ENCODE results near the gene ITGA2B. TPM values are rescaled to one million over a fixed set of nuclear protein-coding genes. Genes with fewer than 3 reads are reported as not detected.

Gene ITGA2B
- total and polyA plus RNA-seq, 2 experiments from 2014 or later = 0.77 to 3.6 TPM

- Histone ChIP-seq H3K79me2 (peaks cover 8% of the 10 kb centered on the region), H2AFZ (no peak overlapping the region), H4K20me1 (ENCODE audit: insufficient read depth, poor library complexity, severe bottlenecking) (peaks cover 13% of the 10 kb centered on the region), H3K36me3 (replicated peaks; ENCODE audit: insufficient read depth, low read depth) (no peaks in the 10 kb centered on the region), H3K4me3 (no peak overlapping the region), H3K4me2 (no peak overlapping the region), H3K4me1 (ENCODE audit: insufficient read depth) (peaks cover 24% of the 10 kb centered on the region), H3K9me2 (replicated peaks; ENCODE audit: insufficient read depth) (no peaks in the 10 kb centered on the region), H3K27me3 (no peaks in the 10 kb centered on the region), H3K27ac (no peak overlapping the region), H3K9me3 (ENCODE audit: low read depth) (no peaks in the 10 kb centered on the region)
- TF ChIP-seq, protein P1, sequence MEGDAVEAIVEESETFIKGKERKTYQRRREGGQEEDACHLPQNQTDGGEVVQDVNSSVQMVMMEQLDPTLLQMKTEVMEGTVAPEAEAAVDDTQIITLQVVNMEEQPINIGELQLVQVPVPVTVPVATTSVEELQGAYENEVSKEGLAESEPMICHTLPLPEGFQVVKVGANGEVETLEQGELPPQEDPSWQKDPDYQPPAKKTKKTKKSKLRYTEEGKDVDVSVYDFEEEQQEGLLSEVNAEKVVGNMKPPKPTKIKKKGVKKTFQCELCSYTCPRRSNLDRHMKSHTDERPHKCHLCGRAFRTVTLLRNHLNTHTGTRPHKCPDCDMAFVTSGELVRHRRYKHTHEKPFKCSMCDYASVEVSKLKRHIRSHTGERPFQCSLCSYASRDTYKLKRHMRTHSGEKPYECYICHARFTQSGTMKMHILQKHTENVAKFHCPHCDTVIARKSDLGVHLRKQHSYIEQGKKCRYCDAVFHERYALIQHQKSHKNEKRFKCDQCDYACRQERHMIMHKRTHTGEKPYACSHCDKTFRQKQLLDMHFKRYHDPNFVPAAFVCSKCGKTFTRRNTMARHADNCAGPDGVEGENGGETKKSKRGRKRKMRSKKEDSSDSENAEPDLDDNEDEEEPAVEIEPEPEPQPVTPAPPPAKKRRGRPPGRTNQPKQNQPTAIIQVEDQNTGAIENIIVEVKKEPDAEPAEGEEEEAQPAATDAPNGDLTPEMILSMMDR (IDR thresholded peaks at IDR 0.05; ENCODE audit: poor library complexity) = no peak
- no peak for TF ChIP-seq EZH2phosphoT487 (IDR thresholded peaks at IDR 0.05; ENCODE audit: low read depth, severe bottlenecking, unreplicated experiment)
- TF ChIP-seq EZH2 (IDR thresholded peaks at IDR 0.05; ENCODE audit: borderline replicate concordance) = no peak
- WGBS (ENCODE audit: low lambda C conversion rate, missing lambda C conversion rate) = 70% methylated on average over 6 of the region's 6 CpGs
- DNase-seq (ENCODE audit: low spot score) = no peak
These were observed 29.3 kb downstream of the ITGA2B start for GRCh38 chr17:44360144-44360533.

DNA sequence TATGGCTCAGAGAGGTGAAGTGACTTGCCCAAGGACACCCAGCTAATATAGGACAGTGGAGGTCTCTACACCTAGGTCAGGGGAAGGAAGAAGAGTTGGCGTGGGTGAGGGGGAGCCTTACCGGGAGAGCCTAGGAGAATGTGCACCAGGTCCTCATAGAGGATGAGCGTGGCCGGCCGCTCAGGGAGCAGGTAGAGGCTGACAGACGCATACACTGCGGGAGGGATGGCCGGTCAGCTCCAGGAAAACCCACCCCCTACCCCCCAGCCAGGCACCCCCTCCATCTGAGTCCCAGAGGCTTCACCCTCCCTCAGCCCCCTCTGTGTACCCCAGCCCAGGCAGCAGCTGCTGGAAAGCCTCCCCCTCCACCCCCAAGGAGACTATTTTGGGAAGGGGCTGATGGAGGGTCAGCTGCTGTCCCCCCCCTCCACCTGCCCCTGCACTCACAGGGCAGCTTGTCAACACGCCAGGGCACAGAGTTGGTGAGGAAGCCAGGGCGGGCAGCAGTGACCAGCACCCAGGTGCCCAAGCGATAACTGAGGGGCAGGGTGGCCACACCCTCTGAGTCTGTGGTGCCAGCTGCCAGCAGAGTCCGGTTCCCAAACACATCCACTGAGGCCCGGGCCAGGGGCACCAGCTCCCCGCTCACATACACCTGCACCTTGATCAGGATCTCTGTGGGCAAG, 29.8 kb downstream of the ITGA2B start:
- no peak overlapping the region for H3K27ac ChIP-seq
- no peaks in the 10 kb centered on the region for H3K9me2 ChIP-seq (replicated peaks; ENCODE audit: insufficient read depth)
- H4K20me1 ChIP-seq (ENCODE audit: insufficient read depth, poor library complexity, severe bottlenecking) = peaks cover 13% of the 10 kb centered on the region
- H3K4me1 ChIP-seq (ENCODE audit: insufficient read depth) = peaks cover 24% of the 10 kb centered on the region
- H2AFZ ChIP-seq = no peak overlapping the region
- no peak for DNase-seq (ENCODE audit: low spot score)
- H3K36me3 ChIP-seq (replicated peaks; ENCODE audit: insufficient read depth, low read depth) = no peaks in the 10 kb centered on the region
- WGBS (ENCODE audit: low lambda C conversion rate, missing lambda C conversion rate) = 92% methylated on average over 12 of the region's 14 CpGs
- H3K4me3 ChIP-seq = no peak overlapping the region
- H3K27me3 ChIP-seq = no peaks in the 10 kb centered on the region
- H3K4me2 ChIP-seq = no peak overlapping the region
- H3K9me3 ChIP-seq (ENCODE audit: low read depth) = no peaks in the 10 kb centered on the region
- TF ChIP-seq EZH2phosphoT487 (IDR thresholded peaks at IDR 0.05; ENCODE audit: low read depth, severe bottlenecking, unreplicated experiment) = no peak
- TF ChIP-seq, protein P1 (IDR thresholded peaks at IDR 0.05; ENCODE audit: poor library complexity) = no peak
- TF ChIP-seq EZH2 (IDR thresholded peaks at IDR 0.05; ENCODE audit: borderline replicate concordance) = no peak
- peaks cover 8% of the 10 kb centered on the region for H3K79me2 ChIP-seq

DNA sequence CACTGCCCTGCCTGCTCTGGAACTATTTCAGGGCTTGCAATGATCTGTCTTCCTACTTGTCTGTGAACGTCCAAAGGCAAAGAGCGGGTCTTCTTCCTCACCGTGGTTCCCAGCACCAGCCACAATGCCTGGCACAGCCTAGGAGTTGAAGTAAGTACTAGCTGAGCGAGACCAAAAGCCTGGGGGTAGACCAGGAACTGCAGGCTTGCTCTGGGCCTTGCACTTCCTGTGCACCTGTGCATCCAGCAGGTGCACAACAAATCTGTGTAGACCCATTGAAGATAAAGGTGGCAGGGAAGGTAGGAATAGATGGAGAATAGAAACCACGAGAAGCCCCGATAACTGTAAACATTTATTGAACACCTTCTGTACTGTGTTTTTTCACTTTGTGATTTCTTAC, 30.4 kb downstream of the ITGA2B start:
- Histone ChIP-seq H3K9me2 (replicated peaks; ENCODE audit: insufficient read depth) (no peaks in the 10 kb centered on the region), H3K4me1 (ENCODE audit: insufficient read depth) (peaks cover 24% of the 10 kb centered on the region), H3K79me2 (peaks cover 8% of the 10 kb centered on the region), H2AFZ (no peak overlapping the region), H3K9me3 (ENCODE audit: low read depth) (no peaks in the 10 kb centered on the region), H3K4me3 (no peak overlapping the region), H4K20me1 (ENCODE audit: insufficient read depth, poor library complexity, severe bottlenecking) (peaks cover 13% of the 10 kb centered on the region), H3K27ac (no peak overlapping the region), H3K4me2 (no peak overlapping the region), H3K27me3 (no peaks in the 10 kb centered on the region), H3K36me3 (replicated peaks; ENCODE audit: insufficient read depth, low read depth) (no peaks in the 10 kb centered on the region)
- DNase-seq (ENCODE audit: low spot score) = no peak
- TF ChIP-seq EZH2phosphoT487 (IDR thresholded peaks at IDR 0.05; ENCODE audit: low read depth, severe bottlenecking, unreplicated experiment) = no peak
- TF ChIP-seq, protein P1 (IDR thresholded peaks at IDR 0.05; ENCODE audit: poor library complexity) = no peak
- no peak for TF ChIP-seq EZH2 (IDR thresholded peaks at IDR 0.05; ENCODE audit: borderline replicate concordance)
- 94% methylated on average over 6 of the region's 6 CpGs for WGBS (ENCODE audit: low lambda C conversion rate, missing lambda C conversion rate)

Measured in hepatocyte (in vitro differentiated cells).